ENCODE results near the gene MINK1.
"Not testable (repeated sequence)": the region's sequence is repeated elsewhere in the genome, so short reads cannot be mapped to it uniquely, and the experiment has no call there.

MINK1 gene

GRCh38 chr17:4899341-4900230 is 66.4 kb downstream of the MINK1 start, which contains the start of gene C17orf107:
Gene C17orf107 (plus strand): TSS chr17:4899536. CDS start chr17:4899763, 227 bp downstream.
- peak; percentile 81 for DNase-seq

- DNase-seq, result peak; percentile 72
Observed at GRCh38 chr17:4900231-4901107, 67.3 kb downstream of the MINK1 start.

GRCh38 chr17:4901108-4901647 is 68.0 kb downstream of the MINK1 start:
- no peak for DNase-seq

- DNase-seq, result peak; percentile 49
Observed at GRCh38 chr17:4901648-4902344, 68.7 kb downstream of the MINK1 start.

- DNase-seq, result no peak
Observed at GRCh38 chr17:4902540-4902939, 69.4 kb downstream of the MINK1 start.

GRCh38 chr17:4903051-4903818 is 70.1 kb downstream of the MINK1 start, which contains the start of gene CHRNE:
Gene CHRNE (minus strand): TSS chr17:4903098. CDS start chr17:4903063, 35 bp downstream.
- peak; percentile 74 for DNase-seq

- DNase-seq, result not testable (repeated sequence)
Observed at GRCh38 chr17:4906642-4907041, 73.5 kb downstream of the MINK1 start.

- peak; percentile 28 for DNase-seq
Observed at GRCh38 chr17:4908301-4908700, 75.2 kb downstream of the MINK1 start.

GRCh38 chr17:4908711-4909496 is 75.8 kb downstream of the MINK1 start:
- DNase-seq, result peak; percentile 76

- no peak for DNase-seq
Observed at GRCh38 chr17:4913994-4914393, 80.9 kb downstream of the MINK1 start.

- DNase-seq, result not testable (repeated sequence)
Observed at GRCh38 chr17:4914551-4914950, 81.4 kb downstream of the MINK1 start.

GRCh38 chr17:4919511-4920047 is 86.4 kb downstream of the MINK1 start:
- no peak for DNase-seq

- no peak for DNase-seq
Observed at GRCh38 chr17:4920351-4921048, 87.4 kb downstream of the MINK1 start.

- no peak for DNase-seq
Observed at GRCh38 chr17:4921320-4921719, 88.2 kb downstream of the MINK1 start.

- not testable (repeated sequence) for DNase-seq
Observed at GRCh38 chr17:4926577-4927335, 93.6 kb downstream of the MINK1 start.

GRCh38 chr17:4928881-4929280 is 95.7 kb downstream of the MINK1 start:
- no peak for DNase-seq

GRCh38 chr17:4931963-4932362 is 98.8 kb downstream of the MINK1 start, which contains the start of gene GP1BA:
Gene GP1BA (plus strand): TSS chr17:4932277. CDS start chr17:4932605, 328 bp downstream.
- DNase-seq, result no peak

GRCh38 chr17:4932756-4933155 is 99.6 kb downstream of the MINK1 start:
- DNase-seq, result no peak
